ENCODE data around the gene PTGIS. TPM values are rescaled to one million over a fixed set of nuclear protein-coding genes. Genes with fewer than 3 reads are reported as not detected.

Gene PTGIS
- total and polyA plus RNA-seq, 2 of the 4 experiments (the other 2 are of a cell fraction): 1.6 to 2.6 TPM

DNA sequence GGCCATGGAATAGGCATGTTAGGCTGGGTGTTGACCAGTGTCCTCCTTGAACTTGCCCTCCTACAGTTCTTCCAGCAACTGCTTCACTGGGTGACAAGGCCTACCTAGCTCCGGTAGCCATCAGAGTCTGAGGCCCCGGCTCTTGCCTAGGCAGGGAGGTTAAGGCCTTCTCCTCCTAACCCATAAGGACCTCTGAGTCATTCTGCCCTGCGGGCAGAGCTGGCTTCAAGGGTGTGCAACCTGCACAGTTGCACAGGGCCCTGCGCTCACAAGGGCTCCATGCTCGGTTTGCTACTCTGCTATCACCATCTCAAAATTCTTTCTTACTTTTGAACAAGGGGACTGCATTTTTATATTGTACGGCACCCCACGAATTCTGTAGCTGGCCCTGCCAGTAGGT is 103.4 kb downstream of the PTGIS start:
- H2AFZ ChIP-seq (replicated peaks; ENCODE audit: low read length, poor library complexity): peak overlapping the region; percentile 8
- H2AK5ac ChIP-seq (ENCODE audit: low read depth, low read length): no peak overlapping the region
- H4K5ac ChIP-seq (ENCODE audit: low read depth, low read length): no peak overlapping the region
- H2BK5ac ChIP-seq (ENCODE audit: low read depth, low read length, poor library complexity, severe bottlenecking): no peak overlapping the region
- H3K27me3 ChIP-seq (ENCODE audit: control insufficient read depth, insufficient read depth, low read length): peaks cover 45% of the 10 kb centered on the region
- no peak for ATAC-seq (ENCODE audit: low read depth)
- no peak overlapping the region for H3K56ac ChIP-seq (ENCODE audit: extremely low read depth, insufficient read depth, low read length)
- H2BK15ac ChIP-seq (ENCODE audit: low read depth, low read length): no peak overlapping the region
- H3K4ac ChIP-seq (ENCODE audit: low read depth, low read length): no peak overlapping the region
- no peaks in the 10 kb centered on the region for H3K4me1 ChIP-seq (ENCODE audit: control insufficient read depth, insufficient read depth, low read length)
- no peak overlapping the region for H3K23ac ChIP-seq (ENCODE audit: low read depth, low read length)
- DNase-seq: no peak
- H3K18ac ChIP-seq (ENCODE audit: low read depth, low read length): no peak overlapping the region
- dilution Hi-C loops (cut with HindIII; ENCODE audit: low sequenced_read_pairs, unreplicated experiment) (no loop called here), in situ Hi-C loops (cut with MboI; ENCODE audit: low sequenced_read_pairs) (no loop called here), intact Hi-C loops (cut with micrococcal nuclease) (no loop called here)
- no peak overlapping the region for H2AK9ac ChIP-seq (replicated peaks; ENCODE audit: low read depth, low read length, poor library complexity)
- ChIA-PET POLR2A (ENCODE audit: unreplicated experiment) (no interaction called here), CTCF (no interaction called here)
- no peak overlapping the region for H4K91ac ChIP-seq (ENCODE audit: insufficient read depth, low read depth, low read length)
- H3K9me3 ChIP-seq (ENCODE audit: control insufficient read depth, insufficient read depth, low read length): no peaks in the 10 kb centered on the region
- H2BK120ac ChIP-seq (ENCODE audit: low read depth, low read length): no peak overlapping the region
- no peak overlapping the region for H3K14ac ChIP-seq (replicated peaks; ENCODE audit: low read depth, low read length)
- TF ChIP-seq, protein P1, sequence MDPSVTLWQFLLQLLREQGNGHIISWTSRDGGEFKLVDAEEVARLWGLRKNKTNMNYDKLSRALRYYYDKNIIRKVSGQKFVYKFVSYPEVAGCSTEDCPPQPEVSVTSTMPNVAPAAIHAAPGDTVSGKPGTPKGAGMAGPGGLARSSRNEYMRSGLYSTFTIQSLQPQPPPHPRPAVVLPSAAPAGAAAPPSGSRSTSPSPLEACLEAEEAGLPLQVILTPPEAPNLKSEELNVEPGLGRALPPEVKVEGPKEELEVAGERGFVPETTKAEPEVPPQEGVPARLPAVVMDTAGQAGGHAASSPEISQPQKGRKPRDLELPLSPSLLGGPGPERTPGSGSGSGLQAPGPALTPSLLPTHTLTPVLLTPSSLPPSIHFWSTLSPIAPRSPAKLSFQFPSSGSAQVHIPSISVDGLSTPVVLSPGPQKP (IDR thresholded peaks at IDR 0.05; ENCODE audit: borderline replicate concordance, low read depth, low read length): no peak
- TF ChIP-seq, protein P2, sequence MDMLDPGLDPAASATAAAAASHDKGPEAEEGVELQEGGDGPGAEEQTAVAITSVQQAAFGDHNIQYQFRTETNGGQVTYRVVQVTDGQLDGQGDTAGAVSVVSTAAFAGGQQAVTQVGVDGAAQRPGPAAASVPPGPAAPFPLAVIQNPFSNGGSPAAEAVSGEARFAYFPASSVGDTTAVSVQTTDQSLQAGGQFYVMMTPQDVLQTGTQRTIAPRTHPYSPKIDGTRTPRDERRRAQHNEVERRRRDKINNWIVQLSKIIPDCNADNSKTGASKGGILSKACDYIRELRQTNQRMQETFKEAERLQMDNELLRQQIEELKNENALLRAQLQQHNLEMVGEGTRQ (IDR thresholded peaks at IDR 0.05; ENCODE audit: low read depth, low read length): no peak
- TF ChIP-seq POLR2A (IDR thresholded peaks at IDR 0.05; ENCODE audit: low read depth, low read length) (no peak), SMC3 (IDR thresholded peaks at IDR 0.05; ENCODE audit: low read depth, low read length) (no peak), CEBPB (IDR thresholded peaks at IDR 0.05; ENCODE audit: low read depth, low read length) (no peak), NFE2L2 (IDR thresholded peaks at IDR 0.05; ENCODE audit: low read depth, low read length) (no peak), MAZ (IDR thresholded peaks at IDR 0.05; ENCODE audit: borderline replicate concordance, low read depth, low read length) (no peak), CHD1 (IDR thresholded peaks at IDR 0.05; ENCODE audit: low read depth, low read length) (no peak)
- TF ChIP-seq, protein P3, sequence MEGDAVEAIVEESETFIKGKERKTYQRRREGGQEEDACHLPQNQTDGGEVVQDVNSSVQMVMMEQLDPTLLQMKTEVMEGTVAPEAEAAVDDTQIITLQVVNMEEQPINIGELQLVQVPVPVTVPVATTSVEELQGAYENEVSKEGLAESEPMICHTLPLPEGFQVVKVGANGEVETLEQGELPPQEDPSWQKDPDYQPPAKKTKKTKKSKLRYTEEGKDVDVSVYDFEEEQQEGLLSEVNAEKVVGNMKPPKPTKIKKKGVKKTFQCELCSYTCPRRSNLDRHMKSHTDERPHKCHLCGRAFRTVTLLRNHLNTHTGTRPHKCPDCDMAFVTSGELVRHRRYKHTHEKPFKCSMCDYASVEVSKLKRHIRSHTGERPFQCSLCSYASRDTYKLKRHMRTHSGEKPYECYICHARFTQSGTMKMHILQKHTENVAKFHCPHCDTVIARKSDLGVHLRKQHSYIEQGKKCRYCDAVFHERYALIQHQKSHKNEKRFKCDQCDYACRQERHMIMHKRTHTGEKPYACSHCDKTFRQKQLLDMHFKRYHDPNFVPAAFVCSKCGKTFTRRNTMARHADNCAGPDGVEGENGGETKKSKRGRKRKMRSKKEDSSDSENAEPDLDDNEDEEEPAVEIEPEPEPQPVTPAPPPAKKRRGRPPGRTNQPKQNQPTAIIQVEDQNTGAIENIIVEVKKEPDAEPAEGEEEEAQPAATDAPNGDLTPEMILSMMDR (conservative IDR thresholded peaks at IDR 0.05; ENCODE audit: low read depth, low read length): no peak
- H4K20me1 ChIP-seq (ENCODE audit: insufficient read depth, low read length): no peaks in the 10 kb centered on the region
- no peaks in the 10 kb centered on the region for H3K36me3 ChIP-seq (ENCODE audit: control insufficient read depth, insufficient read depth, low read length)
- H3K9ac ChIP-seq (ENCODE audit: low read depth, low read length): no peak overlapping the region
- no peak overlapping the region for H3K4me2 ChIP-seq (ENCODE audit: low read depth, low read length)
- no peaks in the 10 kb centered on the region for H3K9me1 ChIP-seq (ENCODE audit: insufficient read depth, low read length)
- H3K27ac ChIP-seq (ENCODE audit: insufficient read depth, low read length): no peak overlapping the region
- BruUV-seq (replicated peaks): no TSS peak
- WGBS, 2 experiments (ENCODE audit: extremely low coverage in 2 of 2, insufficient read length in 1 of 2): 78% methylated on average over 4 of the region's 7 CpGs; no CpG with 5 or more reads in 1 of the 2 experiments
- H2BK20ac ChIP-seq (ENCODE audit: low read depth, low read length): no peak overlapping the region
- no peak overlapping the region for H4K8ac ChIP-seq (ENCODE audit: low read depth in 2 of 2, low read length in 2 of 2)
- no peaks in the 10 kb centered on the region for H3K79me1 ChIP-seq (ENCODE audit: low read depth in 1 of 2, low read length in 2 of 2)
- H3K4me3 ChIP-seq (ENCODE audit: insufficient read depth, low read depth, low read length): no peak overlapping the region
